Activated CD8-positive, alpha-beta memory T cell treated with anti-CD3 and anti-CD28 coated beads, Interleukin-2, amount 50 U/mL, for 1 hour (primary cell): ENCODE data around the gene PPP1R3A.
"Not testable (repeated sequence)": the region's sequence is repeated elsewhere in the genome, so short reads cannot be mapped to it uniquely, and the experiment has no call there.

Experiments
- DNase-seq: peaks from one replicate; pipeline ENCODE4 v3.0.0-alpha.2; 2020; ENCODE audit errors: extremely low read depth

PPP1R3A gene

GRCh38 chr7:113918946-113919345 lies at the start of gene PPP1R3A:
PPP1R3A (minus strand) TSS chr7:113919009; CDS start chr7:113918996, 13 bp downstream.
- DNase-seq, result no peak

GRCh38 chr7:113963356-113963755 lies 44.5 kb upstream of the PPP1R3A start:
- no peak for DNase-seq

DNA sequence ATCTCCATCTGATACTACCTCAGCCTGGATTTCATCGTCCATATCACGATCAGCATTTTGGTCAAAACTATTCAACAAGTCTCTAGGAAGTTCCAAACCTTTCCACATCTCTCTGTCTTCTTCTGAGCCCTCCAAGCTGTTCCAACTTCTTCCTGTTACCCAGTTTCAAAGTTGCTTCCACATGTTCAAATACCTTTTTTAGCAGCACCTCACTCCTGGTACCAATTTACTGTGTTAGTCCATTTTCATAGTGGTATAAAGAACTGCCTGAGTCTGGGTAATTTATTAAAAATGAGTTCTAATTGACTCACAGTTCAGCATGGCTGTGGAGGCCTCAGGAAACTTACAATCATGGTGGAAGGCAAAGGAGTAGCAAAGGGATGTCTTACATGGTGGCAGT lies 41.1 kb upstream of the PPP1R3A start:
- no peak for DNase-seq

- no peak for DNase-seq
Measured at GRCh38 chr7:113955157-113955556, 36.3 kb upstream of the PPP1R3A start.

DNA sequence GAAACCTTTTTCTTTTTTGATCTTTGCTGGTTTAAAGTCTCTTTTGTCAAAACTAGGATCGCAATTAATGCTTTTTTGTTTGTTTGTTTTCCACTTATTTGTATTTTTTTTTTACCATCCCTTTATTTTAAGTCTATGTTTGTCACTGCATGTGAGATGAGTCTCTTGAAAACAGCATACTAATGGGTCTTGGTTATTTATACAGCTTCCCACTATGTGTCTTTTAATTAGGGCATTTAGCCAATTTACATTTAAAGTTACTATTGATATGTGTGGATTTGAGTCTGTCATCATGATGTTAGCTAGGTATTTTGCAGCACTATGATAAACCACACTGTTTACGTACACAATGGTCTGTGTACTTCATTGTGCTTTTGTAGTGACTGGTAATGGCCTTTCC lies 34.7 kb upstream of the PPP1R3A start:
- DNase-seq, result no peak

- no peak for DNase-seq
Measured at GRCh38 chr7:113945018-113945938, 26.5 kb upstream of the PPP1R3A start.

DNA sequence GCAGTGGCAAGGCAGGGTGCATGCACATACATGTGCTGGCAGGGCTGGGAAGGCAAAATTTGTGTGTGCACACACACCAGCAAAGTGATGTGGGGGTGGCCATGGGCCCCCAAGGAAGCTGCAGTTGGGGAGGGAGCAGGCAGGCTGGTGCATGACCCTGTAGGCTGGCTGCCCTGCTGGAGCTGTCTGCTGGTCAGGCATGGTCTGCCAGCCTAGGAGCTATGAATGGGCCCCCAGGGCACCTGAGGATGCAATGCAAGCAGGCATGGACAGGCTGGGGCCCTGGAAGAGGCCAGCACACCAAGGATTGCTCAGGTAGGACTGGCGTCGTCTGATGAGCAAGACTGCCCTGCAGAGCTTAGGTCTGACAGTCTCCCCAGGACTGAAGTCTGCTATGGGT lies 18.2 kb upstream of the PPP1R3A start:
- DNase-seq, result no peak

- no peak for DNase-seq
Measured at GRCh38 chr7:113936535-113936934, 17.7 kb upstream of the PPP1R3A start.

DNA sequence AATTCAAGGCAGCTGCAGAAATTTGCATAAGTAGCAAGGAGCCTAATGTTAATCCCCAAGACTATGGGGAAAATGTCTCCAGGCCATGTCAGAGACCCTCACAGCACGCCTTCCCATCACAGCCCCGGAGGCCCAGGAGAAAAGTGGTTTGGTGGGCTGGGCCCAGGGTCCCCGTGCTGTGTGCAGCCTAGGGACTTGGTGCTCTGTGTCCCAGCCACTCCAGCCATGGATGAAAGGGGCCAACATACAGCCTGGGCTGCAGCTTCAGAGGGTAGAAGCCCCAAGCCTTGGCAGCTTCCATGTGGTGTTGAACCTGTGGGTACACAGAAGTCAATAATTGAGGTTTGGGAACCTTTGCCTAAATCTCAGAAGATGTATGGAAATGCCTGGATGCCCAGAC lies 10.6 kb upstream of the PPP1R3A start:
- not testable (repeated sequence) for DNase-seq

- no peak for DNase-seq
Measured at GRCh38 chr7:113928112-113928511, 9.3 kb upstream of the PPP1R3A start.

DNA sequence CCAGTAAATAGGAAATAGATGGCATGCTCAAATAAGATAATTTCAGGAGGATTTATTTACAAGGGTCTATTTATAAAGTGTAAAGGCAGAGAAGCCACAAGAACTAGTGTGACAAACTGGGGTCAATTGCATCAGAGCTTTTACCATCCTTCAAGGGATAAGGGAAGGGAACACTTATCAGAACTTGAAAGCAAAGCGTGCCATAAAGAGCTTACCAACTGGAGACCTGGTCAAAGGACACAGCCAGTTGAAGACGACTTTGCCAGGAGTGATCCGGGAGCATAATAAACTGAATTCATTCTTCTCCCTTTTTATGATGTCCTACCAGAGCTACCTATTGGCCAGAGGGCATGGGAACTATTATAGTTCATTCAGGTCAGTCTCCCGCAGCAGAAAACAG lies 3.2 kb upstream of the PPP1R3A start:
- no peak for DNase-seq

DNA sequence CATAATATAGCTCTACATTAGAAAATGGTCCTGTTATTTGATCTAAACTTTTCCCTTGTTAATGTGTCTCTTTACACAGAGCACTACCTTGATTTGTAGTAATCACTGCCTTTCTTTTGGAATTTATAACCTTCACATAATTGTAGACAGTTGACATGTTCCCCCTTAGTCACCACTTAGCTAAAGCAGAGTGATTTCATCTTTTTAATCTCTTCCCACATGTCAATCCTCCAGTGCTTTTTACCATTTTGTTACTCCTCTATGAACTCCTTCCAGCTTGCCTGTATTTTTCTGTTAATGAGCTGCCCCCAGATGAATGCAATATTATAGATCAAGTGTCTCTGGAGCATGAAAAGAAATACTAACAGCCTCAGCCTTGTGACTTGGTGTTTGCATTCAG lies 2.6 kb upstream of the PPP1R3A start:
- DNase-seq, result no peak

DNA sequence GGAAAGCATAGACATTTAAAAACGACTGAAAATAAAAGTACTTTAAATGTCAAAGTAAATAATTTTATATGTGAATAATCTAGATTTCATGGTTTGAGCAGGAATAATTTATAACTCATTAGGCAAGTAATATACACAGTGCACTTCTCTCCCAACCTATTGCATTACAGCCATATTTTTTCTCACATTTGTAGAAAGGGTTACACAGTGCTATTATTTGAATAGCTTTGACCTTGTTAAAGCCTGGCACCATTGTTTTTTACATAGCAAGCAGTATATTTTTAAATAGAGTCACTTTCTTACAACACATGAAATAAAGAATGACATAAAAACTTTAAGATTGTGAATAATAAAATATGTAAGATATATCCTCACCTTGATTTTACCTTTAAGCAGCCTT lies 969 bp downstream of the PPP1R3A start:
- no peak for DNase-seq

GRCh38 chr7:113915956-113916355 lies 2.9 kb downstream of the PPP1R3A start:
- DNase-seq, result no peak

- no peak for DNase-seq
Measured at GRCh38 chr7:113912876-113913275, 5.9 kb downstream of the PPP1R3A start.

DNA sequence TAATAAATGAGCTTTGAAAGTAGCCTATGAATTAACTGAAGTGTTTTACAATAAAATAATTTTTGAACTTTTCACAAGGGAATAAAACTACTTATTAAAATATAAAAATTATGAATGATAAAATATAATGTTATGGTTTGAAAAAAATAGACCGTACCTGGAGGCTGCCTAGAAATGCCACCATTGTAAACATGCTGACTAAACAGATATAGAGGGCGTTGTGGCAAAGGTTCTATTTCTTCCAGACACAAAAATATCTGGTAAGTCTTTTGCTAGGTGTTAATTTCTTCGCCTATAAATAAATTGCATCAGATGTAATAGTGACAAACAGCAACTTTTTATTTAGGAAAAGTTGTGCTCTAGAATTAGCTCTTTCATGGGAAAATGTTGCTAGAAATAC lies 11.2 kb downstream of the PPP1R3A start:
- no peak for DNase-seq

DNA sequence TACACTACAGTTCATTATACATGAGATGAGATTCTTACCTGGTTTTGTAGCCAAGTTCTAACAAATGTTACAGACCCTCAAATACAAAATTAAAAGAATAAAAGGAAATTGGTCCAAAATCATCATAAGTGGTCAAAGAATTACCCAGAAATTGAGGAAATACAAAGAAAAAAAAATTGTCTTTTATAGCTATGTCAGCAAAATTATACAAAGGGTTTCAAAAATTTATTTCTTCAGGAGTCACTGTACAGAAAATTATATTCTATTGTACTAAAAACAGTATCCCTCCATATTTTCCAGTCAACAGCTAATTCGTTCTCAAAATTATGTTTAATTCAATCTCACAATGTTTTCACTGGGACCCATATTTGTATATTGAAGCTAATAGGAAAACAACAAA lies 14.3 kb downstream of the PPP1R3A start:
- DNase-seq, result no peak

DNA sequence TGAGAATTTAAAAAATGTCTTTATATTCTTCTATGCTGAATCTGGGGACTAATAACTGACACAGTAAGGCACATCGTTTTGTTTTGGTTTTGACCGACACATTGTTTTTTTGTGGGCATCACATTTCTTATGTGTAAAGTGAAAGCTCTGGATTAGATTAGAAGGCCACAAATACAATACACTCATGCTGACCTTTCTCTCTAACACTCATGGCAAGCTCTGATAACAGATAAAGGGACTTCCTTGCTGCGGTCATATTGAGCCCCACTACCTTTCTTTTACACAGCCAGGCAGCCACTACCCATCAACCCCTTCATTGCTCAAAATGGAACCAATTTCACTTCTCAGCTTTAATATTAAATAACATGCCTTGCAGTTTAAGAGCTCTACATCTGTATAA lies 26.0 kb downstream of the PPP1R3A start:
- no peak for DNase-seq

DNA sequence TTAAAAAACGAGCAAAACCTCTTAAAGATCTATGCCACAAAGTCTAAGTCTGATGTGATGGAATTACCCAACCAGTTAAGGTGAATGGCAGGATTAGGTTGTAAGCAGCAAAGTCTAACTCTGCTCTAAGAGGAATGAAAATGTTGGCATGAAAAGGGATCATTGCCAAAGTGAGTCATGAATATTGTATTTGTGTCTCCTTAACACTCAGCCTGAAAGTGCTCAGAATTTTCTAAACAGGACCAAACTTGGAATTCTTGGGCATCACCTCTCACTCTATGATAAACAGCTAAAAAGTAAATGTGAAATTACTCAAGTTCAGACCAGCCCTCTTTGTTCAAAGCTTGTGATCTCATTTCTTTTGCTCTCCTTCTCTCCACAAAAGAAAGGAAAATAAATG lies 27.0 kb downstream of the PPP1R3A start:
- no peak for DNase-seq

GRCh38 chr7:113891031-113891350 lies 27.8 kb downstream of the PPP1R3A start:
- no peak for DNase-seq

DNA sequence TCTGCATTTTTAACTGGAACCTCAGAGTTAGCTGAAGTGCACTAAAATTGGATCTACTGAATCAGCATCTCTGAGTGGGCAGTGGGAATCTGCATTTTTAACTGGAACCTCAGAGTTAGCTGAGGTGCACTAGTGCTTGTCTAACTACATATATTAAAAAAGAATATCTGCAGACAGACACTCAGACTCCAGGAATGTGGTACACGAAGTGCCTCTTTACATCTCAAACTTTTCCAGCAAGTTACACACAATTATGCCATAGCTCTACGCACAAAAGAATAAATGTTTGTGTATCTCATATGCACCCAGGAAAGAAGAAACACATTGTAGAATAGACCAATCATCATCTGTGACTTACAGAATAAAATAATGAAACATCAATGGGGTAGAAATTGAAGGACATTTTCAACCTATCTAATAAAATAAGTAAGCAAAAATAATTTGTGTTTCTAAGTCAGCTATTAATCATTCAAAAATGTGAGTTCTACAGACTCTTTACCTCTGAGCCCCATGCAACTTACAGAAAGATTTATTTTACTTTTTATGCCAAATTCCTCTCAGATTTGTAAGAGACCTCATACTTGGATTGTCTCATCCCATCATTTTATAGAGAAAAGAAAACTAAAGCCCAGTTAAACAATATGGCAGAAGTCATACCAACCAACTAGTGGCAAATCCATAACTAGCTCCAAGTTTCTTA lies 28.3 kb downstream of the PPP1R3A start:
- no peak for DNase-seq

DNA sequence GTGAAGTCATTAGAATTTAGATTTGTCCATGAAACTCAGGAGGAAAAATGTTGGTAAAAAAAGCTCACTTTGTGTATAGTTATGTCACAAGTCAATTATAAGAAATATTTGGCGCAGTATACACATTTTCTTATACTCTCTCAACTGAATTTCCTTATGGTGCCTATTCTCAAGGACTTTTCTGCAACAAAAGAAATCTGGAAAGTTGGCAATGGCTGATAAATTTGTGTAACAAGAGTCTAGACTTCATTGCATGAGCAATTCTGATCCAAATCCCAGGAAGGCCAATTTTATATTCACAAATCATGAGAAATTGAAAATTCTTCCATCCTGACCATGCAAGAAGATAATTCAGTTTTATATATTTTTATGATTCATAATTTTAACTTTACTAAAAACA lies 35.7 kb downstream of the PPP1R3A start:
- no peak for DNase-seq

DNA sequence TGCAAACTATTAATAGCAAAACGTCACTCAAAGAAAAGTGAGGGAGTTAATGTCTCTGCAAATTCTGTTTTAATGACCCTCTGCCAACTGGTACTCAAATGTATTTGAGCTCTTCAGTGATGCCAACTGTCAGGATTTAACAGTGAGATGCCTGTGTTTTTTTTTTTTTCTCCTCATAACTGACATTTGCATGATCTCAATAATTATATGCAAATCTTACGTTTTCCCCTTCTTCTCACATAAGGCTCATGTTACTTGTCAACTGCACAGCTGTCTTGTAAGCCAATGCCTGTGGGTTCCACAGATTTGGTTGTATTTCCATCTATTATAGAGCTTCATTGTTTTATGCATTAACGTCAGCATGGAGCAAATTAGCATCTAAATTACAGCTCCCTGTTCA lies 38.2 kb downstream of the PPP1R3A start:
- no peak for DNase-seq
